SK-N-SH (cell line): ENCODE measurements around the gene IL6ST. TPM values are rescaled to one million over a fixed set of nuclear protein-coding genes. Genes with fewer than 3 reads are reported as not detected.

Experiments used
- CTCF ChIA-PET: fragments of 300-600, 350-600 bp; formaldehyde crosslinking; extraction: SDS; loops from one replicate; lab custom pipeline; 2021; lab: Yijun Ruan, JAX
- POLR2A ChIA-PET: fragments of 350-600 bp; sonication (Branson Sonifier 250); formaldehyde crosslinking; extraction: SDS; loops from one replicate; lab custom pipeline; 2020; ENCODE audit warnings: antibody characterized with exemption, inconsistent platforms; lab: Yijun Ruan, JAX
- DNase-seq: peaks from one replicate; pipeline ENCODE4 v3.0.0; 2012
- H2AFZ ChIP-seq: fragments of 200-600 bp; sonication (generic); 2 replicates; pipeline ENCODE4 v1.8.1; 2016; ENCODE audit warnings: antibody characterized with exemption, mild to moderate bottlenecking, low read depth
- H3F3A ChIP-seq: fragments of 200-600 bp; sonication (generic); replicated peaks from 2 replicates; pipeline ENCODE3; 2016; ENCODE audit warnings: antibody characterized with exemption, mild to moderate bottlenecking; ENCODE audit not compliant: insufficient read depth
- H3K27ac ChIP-seq, 2 experiments: fragments of 200-500 bp in 1 of 2; fragments of 200-600 bp in 1 of 2; sonication (Bioruptor generic) in 1 of 2; sonication (generic), shearing (Covaris generic) in 1 of 2; 2 replicates each; pipeline versions ENCODE4 v1.5.1 to v1.6.1; 2014 to 2016; ENCODE audit warnings: low read depth in 2 of 2, inconsistent platforms in 1 of 2, low read length in 1 of 2, mild to moderate bottlenecking in 1 of 2, mixed read lengths in 1 of 2
- H3K27me3 ChIP-seq: fragments of 200-600 bp; sonication (generic), shearing (Covaris generic); 2 replicates; pipeline ENCODE4 v1.6.1; 2016; ENCODE audit warnings: mixed run types; ENCODE audit not compliant: insufficient read depth
- H3K36me3 ChIP-seq, 2 experiments: fragments of 200-500 bp in 1 of 2; fragments of 200-600 bp in 1 of 2; sonication (Bioruptor generic) in 1 of 2; sonication (generic) in 1 of 2; replicated peaks in 1 of 2; 2 replicates each; pipeline versions ENCODE3 to v1.5.1; 2014 to 2016; ENCODE audit warnings: low read length in 1 of 2, mild to moderate bottlenecking in 1 of 2; ENCODE audit not compliant: insufficient read depth in 2 of 2, control insufficient read depth in 1 of 2
- H3K4me1 ChIP-seq, 2 experiments: fragments of 200-500 bp in 1 of 2; fragments of 200-600 bp in 1 of 2; sonication (Bioruptor generic) in 1 of 2; sonication (generic), shearing (Covaris generic) in 1 of 2; 2 replicates each; pipeline versions ENCODE4 v1.5.1 to v1.6.1; 2014 to 2016; ENCODE audit warnings: low read depth in 1 of 2, low read length in 1 of 2, mixed run types in 1 of 2; ENCODE audit not compliant: insufficient read depth in 2 of 2, control insufficient read depth in 1 of 2
- H3K4me2 ChIP-seq: fragments of 200-600 bp; sonication (generic), shearing (Covaris generic); 2 replicates; pipeline ENCODE4 v1.6.1; 2017; ENCODE audit warnings: mixed run types
- H3K4me3 ChIP-seq, 2 experiments: fragments of 200-500 bp in 1 of 2; fragments of 200-600 bp in 1 of 2; sonication (Bioruptor generic) in 1 of 2; sonication (generic), shearing (Covaris generic) in 1 of 2; 2 replicates each; pipeline versions ENCODE4 v1.5.1 to v1.8.1; 2014 to 2016; ENCODE audit warnings: low read depth in 2 of 2, inconsistent platforms in 1 of 2, low read length in 1 of 2, mild to moderate bottlenecking in 1 of 2, mixed read lengths in 1 of 2, moderate library complexity in 1 of 2
- H3K79me2 ChIP-seq: fragments of 200-600 bp; sonication (generic); 2 replicates; pipeline ENCODE4 v1.8.1; 2017; ENCODE audit warnings: mild to moderate bottlenecking; ENCODE audit not compliant: insufficient read depth
- H3K9ac ChIP-seq: fragments of 200-600 bp; sonication (generic); 2 replicates; pipeline ENCODE4 v1.6.1; 2017; ENCODE audit warnings: mixed run types
- H3K9me2 ChIP-seq: fragments of 200-600 bp; sonication (generic); 2 replicates; pipeline ENCODE4 v1.6.1; 2017; ENCODE audit warnings: mixed run types
- H3K9me3 ChIP-seq: fragments of 200-600 bp; sonication (generic); 2 replicates; pipeline ENCODE4 v1.6.1; 2017; ENCODE audit warnings: mixed run types, mild to moderate bottlenecking, moderate library complexity
- H4K20me1 ChIP-seq: fragments of 200-600 bp; sonication (generic); 2 replicates; pipeline ENCODE4 v1.6.1; 2017; ENCODE audit warnings: mild to moderate bottlenecking, mixed run types; ENCODE audit not compliant: insufficient read depth
- EZH2phosphoT487 ChIP-seq: fragments of 200-600 bp; sonication (generic); IDR thresholded peaks from 2 replicates; pipeline ENCODE4 v1.6.1; 2017; ENCODE audit warnings: low read depth, mixed run types, mild to moderate bottlenecking, antibody characterized with exemption, moderate library complexity, borderline replicate concordance
- GATA2 ChIP-seq: sonication (generic); formaldehyde crosslinking; IDR thresholded peaks from 2 replicates; pipeline ENCODE4 v1.5.0; 2020; ENCODE audit warnings: mild to moderate bottlenecking, missing genetic modification reagents
- IRF3 ChIP-seq: fragments of 150-350 bp; IDR thresholded peaks from 2 replicates; pipeline ENCODE4 v1.6.1; 2016; ENCODE audit warnings: mild to moderate bottlenecking, low read depth, low read length
- MAX ChIP-seq: IDR thresholded peaks from 2 replicates; pipeline ENCODE4 v1.4.0; 2012; ENCODE audit warnings: low read depth
- MEF2A ChIP-seq: IDR thresholded peaks from 2 replicates; pipeline ENCODE4 v1.4.0; 2012; ENCODE audit warnings: low read depth, borderline replicate concordance
- PBX3 ChIP-seq: IDR thresholded peaks from 2 replicates; pipeline ENCODE4; 2012
- POLR2AphosphoS5 ChIP-seq: IDR thresholded peaks from 2 replicates; pipeline ENCODE4 v1.6.1; 2012; ENCODE audit warnings: low read depth, low read length
- RAD21 ChIP-seq: IDR thresholded peaks from 2 replicates; pipeline ENCODE4 v1.6.1; 2012; ENCODE audit warnings: mild to moderate bottlenecking, low read length
- REST ChIP-seq: IDR thresholded peaks from 2 replicates; pipeline ENCODE4 v1.6.1; 2012; ENCODE audit warnings: mild to moderate bottlenecking, low read depth, low read length, moderate library complexity
- RXRA ChIP-seq: IDR thresholded peaks from 2 replicates; pipeline ENCODE4 v1.4.0; 2012; ENCODE audit warnings: low read depth, mild to moderate bottlenecking, borderline replicate concordance
- SMC3 ChIP-seq: IDR thresholded peaks from 2 replicates; pipeline ENCODE4 v1.6.1; 2012; ENCODE audit warnings: low read depth, low read length, improper control_type of control experiment
- TCF12 ChIP-seq: IDR thresholded peaks from 2 replicates; pipeline ENCODE4 v1.4.0; 2012
- WGBS: methylation state at CpG from one replicate; pipeline ENCODE4 v1.1.6; 2017; ENCODE audit warnings: low lambda C conversion rate; 5-methylcytosine and 5-hydroxymethylcytosine counted together
- polyA plus RNA-seq, 3 experiments: library from polyadenylated mRNA; depleted of rRNA; stranded (reverse); fragments of >200 nt; gene quantifications; 2 replicates each; pipeline ENCODE4 v1.2.3, GENCODE V29; 2012

The IL6ST gene
- polyA plus RNA-seq, 1 of the 3 experiments (the other 2 are of a cell fraction), result 16.0 TPM

GRCh38 chr5:55896663-55897062, 98.1 kb downstream of the IL6ST start:
- CTCF ChIA-PET, result interaction anchor here (1.2 kb wide), 1 partner anchor 15 kb away, joined by 3 read pairs; no protein-coding TSS in a partner anchor
- H3K9me3 ChIP-seq, result no peaks in the 10 kb centered on the region

More at GRCh38 chr5:55896663-55897062, 98.1 kb downstream of the IL6ST start:
- TF ChIP-seq RAD21 (no peak), SMC3 (no peak), REST (no peak), GATA2 (no peak), MEF2A (no peak), EZH2phosphoT487 (no peak), PBX3 (no peak), TCF12 (no peak), POLR2AphosphoS5 (no peak), RXRA (no peak), MAX (no peak), IRF3 (no peak)
- Histone ChIP-seq H3K4me3 (no peak overlapping the region), H2AFZ (no peak overlapping the region), H3K9me2 (no peaks in the 10 kb centered on the region), H3F3A (peaks cover 12% of the 10 kb centered on the region), H3K27me3 (no peaks in the 10 kb centered on the region), H4K20me1 (no peaks in the 10 kb centered on the region), H3K36me3 (no peaks in the 10 kb centered on the region), H3K79me2 (no peaks in the 10 kb centered on the region), H3K4me1 (peaks cover 7 to 10% of the 10 kb centered on the region in 2 experiments; a peak in 3 of 4 replicates), H3K27ac (no peak overlapping the region), H3K9ac (no peak overlapping the region), H3K4me2 (no peak overlapping the region)
- POLR2A ChIA-PET, result no interaction called here
- no peak for DNase-seq
- 97% methylated on average over 2 of the region's 2 CpGs for WGBS
